HTERT RPE-1 (cell line): ENCODE data around the gene LDLRAD4.

Experiments used
- in situ Hi-C: fragments of 300-500 bp; cut with MboI; formaldehyde crosslinking; loops from 4 replicates; pipeline ENCODE4 v1.14.3; 2020; ENCODE audit warnings: low sequenced_read_pairs

The LDLRAD4 gene

GRCh38 chr18:13420969-13421686 is 202.6 kb downstream of the LDLRAD4 start:
- in situ Hi-C loops = no loop called here

DNA sequence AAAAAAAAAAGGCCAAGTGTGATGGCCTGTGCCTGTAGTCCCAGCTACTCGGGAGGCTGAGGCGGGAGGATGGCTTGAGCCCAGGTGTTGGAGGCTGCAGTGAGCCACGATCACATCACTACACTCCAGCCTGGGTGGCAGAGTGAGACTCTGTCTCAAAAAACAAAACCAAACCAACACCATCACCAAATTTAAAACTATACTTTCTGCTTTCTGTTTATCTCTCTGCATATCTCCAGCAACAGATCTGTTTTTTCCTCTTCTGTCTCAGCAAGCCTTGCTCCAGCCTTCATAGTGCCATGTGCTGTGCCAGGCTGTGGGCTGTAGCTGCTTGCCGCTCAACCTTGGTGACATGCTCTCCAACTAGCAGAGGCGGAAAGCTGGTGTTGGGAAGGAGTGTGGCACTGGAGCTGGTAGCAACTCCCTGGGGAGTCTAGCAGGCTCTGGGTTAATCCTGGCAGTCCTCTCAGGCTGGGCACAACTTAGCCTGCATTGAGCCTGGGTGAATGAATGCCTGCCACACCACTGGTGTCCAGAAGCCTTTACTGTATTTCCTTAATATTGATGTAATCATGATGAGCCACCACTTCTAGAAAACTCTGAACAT is 204.1 kb downstream of the LDLRAD4 start:
- in situ Hi-C loops = no loop called here

DNA sequence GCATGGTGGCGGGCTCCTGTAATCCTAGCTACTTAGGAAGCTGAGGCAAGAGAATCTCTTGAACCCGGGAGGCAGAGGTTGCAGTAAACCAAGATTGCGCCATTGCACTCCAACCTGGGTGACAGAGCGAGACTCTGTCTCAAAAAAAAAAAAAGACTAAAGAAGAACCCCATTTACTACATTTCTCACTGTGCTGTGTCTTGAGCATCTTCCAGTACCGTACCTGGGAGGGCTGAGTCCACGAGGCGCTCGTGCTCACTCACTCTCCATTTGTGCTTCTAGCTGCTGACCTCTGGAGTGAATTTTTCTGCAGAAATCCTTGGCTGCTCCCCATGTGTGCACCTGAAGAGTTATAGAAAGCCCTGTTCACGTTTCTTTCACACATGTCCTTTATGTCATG is 204.8 kb downstream of the LDLRAD4 start:
- in situ Hi-C loops = no loop called here

- in situ Hi-C loops = no loop called here
Measured at GRCh38 chr18:13424363-13424762, 205.8 kb downstream of the LDLRAD4 start.

DNA sequence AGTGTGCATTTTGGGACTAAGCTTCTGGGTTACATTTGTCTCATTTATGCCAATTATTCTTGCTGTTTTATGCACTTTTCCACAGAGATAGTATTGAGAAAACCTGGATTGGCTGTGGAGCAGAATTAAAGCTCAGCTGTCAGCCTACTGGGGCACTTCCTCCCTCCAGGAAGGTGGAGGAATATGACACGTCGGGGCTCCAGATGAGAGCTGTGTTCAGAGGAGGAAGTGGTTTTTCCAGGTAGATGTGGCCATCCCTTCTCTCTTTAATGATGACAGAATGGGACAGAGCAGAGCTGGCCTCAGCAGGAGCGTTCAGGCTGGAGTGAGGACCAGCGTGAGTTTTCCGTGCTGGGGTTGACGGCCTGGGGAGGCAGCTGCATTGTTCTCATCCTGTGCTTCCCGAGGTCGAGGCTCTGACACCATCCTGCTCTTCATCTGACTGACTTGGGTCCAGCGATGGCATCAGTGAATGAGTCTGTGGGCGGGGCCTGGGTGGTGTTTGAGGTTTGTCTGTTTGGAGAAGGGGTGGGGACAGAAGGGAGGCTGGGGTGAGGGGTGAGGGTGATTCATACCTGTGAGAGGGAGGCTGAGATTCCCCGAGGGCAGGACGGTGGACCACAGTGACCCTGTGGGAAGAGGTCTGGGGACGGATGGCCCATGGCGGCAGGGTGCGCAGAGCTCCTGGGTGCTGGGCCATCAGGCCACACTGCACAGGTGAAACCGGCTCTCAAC is 207.0 kb downstream of the LDLRAD4 start:
- in situ Hi-C loops = no loop called here

GRCh38 chr18:13427354-13427753 is 208.8 kb downstream of the LDLRAD4 start:
- in situ Hi-C loops = no loop called here

DNA sequence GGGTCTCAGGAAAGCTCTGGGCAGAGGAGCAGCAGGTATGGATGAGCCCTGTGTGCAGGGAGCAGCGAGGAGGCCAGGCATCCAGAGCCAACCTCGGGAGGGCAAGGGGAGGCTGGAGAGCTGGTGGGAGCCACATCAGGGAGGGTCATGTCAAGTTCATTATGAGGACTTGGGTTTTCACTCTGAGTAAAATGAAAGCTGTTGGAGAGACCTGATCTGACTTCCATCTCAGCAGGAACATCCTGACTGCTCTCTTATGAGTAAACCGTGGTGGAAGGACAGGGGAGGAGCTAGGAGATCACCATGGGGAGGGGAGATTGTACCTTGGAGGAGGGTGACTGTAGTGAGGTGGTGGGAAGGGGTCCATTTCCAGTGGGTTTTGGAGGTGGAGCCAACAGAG is 209.8 kb downstream of the LDLRAD4 start:
- in situ Hi-C loops = no loop called here

- in situ Hi-C loops = no loop called here
Measured at GRCh38 chr18:13429016-13429415, 210.5 kb downstream of the LDLRAD4 start.

- in situ Hi-C loops = no loop called here
Measured at GRCh38 chr18:13429884-13430510, 211.4 kb downstream of the LDLRAD4 start.

DNA sequence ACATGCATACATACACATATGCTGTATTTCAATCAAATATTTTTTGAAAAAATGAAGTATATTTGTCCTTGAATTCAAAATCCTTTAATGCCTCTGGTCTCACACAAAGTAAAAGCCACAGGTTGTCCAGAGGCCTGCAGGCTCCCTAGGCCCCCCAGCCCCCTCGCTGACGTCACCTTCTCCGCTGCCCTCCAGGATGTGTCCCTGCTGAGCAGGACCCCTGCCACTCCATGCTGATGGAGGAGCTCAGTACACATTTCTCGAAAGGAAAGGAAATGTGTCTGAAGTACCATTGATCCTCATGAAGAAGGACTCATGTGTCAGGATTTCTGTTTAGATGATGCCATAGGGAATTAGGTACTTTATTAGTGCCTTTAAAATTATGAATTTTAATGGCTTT is 212.1 kb downstream of the LDLRAD4 start:
- in situ Hi-C loops = no loop called here

GRCh38 chr18:13431886-13432285 is 213.3 kb downstream of the LDLRAD4 start:
- in situ Hi-C loops = no loop called here

- in situ Hi-C loops = no loop called here
Measured at GRCh38 chr18:13433125-13433524, 214.6 kb downstream of the LDLRAD4 start.

DNA sequence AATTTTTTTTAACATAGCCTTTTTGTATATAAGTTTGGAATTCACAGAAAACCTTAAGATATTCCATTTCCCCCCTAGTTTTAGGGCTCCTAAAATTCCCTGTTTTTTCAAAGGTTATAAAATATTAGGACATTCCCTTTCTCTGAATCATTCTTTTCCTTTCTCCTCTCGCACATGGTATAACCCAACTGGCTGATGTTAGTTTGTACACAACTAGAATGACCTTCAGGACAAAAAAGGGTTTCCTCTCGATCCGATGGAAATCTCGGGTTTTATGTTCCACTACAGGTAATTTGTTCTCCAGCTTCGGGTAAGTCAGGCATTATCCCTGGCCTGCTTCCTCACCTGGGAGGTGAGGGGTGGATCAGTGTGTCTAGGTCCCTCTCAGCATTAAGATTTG is 215.1 kb downstream of the LDLRAD4 start:
- in situ Hi-C loops = no loop called here

GRCh38 chr18:13434854-13435253 is 216.3 kb downstream of the LDLRAD4 start:
- in situ Hi-C loops = no loop called here

DNA sequence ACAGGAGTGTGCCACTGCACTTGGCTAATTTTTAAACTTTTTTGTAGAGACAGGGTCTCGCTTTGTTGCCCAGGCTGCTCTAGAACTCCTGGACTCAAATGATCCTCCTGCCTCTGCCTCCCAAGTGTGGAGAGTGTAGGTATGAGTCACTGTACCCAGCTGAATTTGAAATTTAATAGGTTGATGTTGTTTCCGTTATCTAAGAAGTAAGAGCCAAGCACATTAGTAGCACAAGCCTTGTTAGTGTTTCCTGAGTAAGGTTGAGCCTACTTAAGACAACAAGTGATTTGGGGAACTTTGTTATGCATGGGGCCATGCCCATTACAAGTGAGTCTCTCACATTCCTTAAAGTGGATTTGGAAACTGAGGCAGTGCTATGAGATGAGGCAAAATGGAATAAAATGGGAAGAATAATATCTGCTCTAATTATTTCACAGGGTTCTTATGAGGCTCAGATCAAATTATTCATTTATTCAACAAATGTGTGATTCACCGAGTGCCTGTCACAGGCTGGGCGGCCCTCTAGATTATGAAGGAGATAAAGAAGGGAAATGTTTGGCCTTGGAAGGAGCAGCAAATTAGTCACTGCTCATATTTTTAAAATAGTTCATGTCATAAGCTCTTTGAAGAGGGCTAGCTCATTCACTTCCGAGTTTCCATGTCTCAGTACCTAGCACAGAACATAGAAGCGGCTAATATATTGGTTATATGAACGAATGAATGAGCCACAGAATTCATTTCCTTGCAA is 217.2 kb downstream of the LDLRAD4 start:
- in situ Hi-C loops = no loop called here

GRCh38 chr18:13436576-13436975 is 218.0 kb downstream of the LDLRAD4 start:
- in situ Hi-C loops = no loop called here

DNA sequence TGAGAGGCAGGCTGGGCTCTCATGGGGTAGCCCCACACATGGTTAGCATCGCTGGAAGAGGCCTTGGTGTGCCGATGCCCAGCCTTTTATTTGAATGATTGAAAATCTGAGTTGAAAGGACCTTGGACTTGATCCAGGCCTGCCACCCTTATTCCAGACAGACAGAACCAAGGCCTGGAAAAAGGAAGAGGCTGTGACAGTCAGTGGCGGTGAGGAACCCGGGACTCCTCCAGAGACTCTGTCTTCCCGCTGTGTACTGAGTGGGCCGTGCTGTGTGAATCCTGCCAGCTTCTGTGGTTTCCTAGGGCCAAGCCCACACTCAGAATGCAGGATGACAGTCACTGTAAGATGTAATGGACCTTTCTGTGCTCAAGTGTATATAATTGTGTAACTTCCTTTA is 218.5 kb downstream of the LDLRAD4 start:
- in situ Hi-C loops = no loop called here

DNA sequence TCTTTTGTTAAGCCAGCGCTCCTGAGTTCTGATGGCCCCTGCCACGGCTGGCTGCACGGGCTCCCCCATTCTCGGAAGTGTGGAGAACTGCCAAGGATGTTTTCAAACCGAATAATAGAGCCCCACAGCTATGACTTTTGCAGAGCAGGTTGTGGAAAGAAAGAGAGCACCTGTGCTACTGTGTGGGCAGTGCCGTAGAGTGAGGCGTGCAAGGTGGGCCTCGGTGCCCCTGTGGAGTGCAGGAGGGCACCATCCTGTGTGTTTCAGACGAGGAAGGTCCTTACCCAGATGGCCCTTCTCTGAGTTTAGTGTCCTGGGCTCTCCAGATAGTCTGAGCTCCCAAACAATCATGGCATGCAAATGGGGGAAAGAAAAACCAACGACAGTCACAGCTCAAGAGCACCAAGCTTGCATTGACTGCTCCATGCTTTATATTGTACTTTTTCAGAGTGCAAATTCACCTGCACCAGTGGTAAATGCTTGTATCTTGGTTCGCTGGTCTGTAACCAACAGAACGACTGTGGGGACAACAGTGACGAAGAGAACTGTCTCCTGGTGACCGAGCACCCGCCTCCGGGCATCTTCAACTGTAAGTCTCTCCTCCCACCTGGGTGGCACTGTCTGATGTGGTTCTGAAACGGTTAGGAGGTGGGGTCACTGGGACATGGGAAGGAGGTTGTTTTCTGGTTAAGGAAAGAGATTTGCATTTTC is 219.4 kb downstream of the LDLRAD4 start:
- in situ Hi-C loops = no loop called here

GRCh38 chr18:13438507-13439056 is 220.0 kb downstream of the LDLRAD4 start:
- in situ Hi-C loops = no loop called here

DNA sequence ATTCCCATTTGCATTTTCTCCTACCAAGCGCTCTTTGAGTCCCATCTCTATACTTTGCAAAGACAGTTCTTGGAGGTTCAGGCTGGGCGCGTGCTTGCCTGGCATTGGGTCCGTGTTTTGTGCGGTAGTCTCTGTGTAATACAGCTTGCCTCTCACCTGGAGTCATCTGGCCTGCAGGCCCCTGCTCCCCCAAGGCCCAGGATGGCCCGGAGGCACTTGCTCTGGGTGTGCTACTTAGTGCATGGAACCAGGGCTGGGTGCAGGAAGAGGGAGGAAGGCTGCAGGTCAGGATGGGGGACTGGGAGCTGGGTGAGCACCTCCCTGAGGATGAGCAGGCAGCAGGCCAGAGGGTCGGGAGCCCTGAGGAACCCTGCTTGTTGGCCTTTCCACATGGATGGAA is 220.9 kb downstream of the LDLRAD4 start:
- in situ Hi-C loops = no loop called here
